A673 (cell line): Measurements from ENCODE around the gene BOLA3. TPM values are rescaled to one million over a fixed set of nuclear protein-coding genes. Genes with fewer than 3 reads are reported as not detected.

Experiments
- BruUV-seq: library from RNA; stranded (reverse); fragments of 400-500 nt; replicated peaks from 2 replicates; lab custom pipeline; 2021; lab: Mats Ljungman, UMichigan
- CTCF ChIA-PET: fragments of 300-600 bp; sonication (Branson Sonifier 250); formaldehyde crosslinking; loops from one replicate; lab custom pipeline; 2022; ENCODE audit warnings: antibody characterized with exemption; lab: Charles Lee
- POLR2A ChIA-PET: fragments of 300-600 bp; sonication (Branson Sonifier 250); formaldehyde crosslinking; loops from one replicate; lab custom pipeline; 2022; ENCODE audit warnings: antibody characterized with exemption; ENCODE audit not compliant: low non-redundant PET; lab: Charles Lee
- DNase-seq: peaks from one replicate; pipeline ENCODE4 v3.0.0-alpha.2; 2015; ENCODE audit warnings: low spot score
- H3K27ac ChIP-seq: fragments of 200-600 bp; sonication (generic); 2 replicates; pipeline ENCODE4 v1.5.1; 2016; ENCODE audit warnings: mixed run types, low read depth, mild to moderate bottlenecking, mixed read lengths, antibody characterized with exemption, low read length; ENCODE audit not compliant: poor library complexity, severe bottlenecking
- H3K27me3 ChIP-seq: fragments of 200-600 bp; sonication (generic); replicated peaks from 2 replicates; pipeline ENCODE4 v1.6.1; 2017; ENCODE audit warnings: mixed run types, low read depth, mild to moderate bottlenecking, mixed read lengths, antibody characterized with exemption, low read length; ENCODE audit not compliant: insufficient read depth, poor library complexity
- H3K36me3 ChIP-seq: fragments of 200-600 bp; sonication (generic); 2 replicates; pipeline ENCODE4 v1.6.1; 2016; ENCODE audit warnings: mixed run types, mild to moderate bottlenecking, mixed read lengths, antibody characterized with exemption, low read length; ENCODE audit not compliant: insufficient read depth, poor library complexity, severe bottlenecking
- H3K4me1 ChIP-seq: fragments of 200-600 bp; sonication (generic); 2 replicates; pipeline ENCODE4 v1.6.1; 2017; ENCODE audit warnings: mixed run types, mild to moderate bottlenecking, mixed read lengths, antibody characterized with exemption, low read length; ENCODE audit not compliant: insufficient read depth, poor library complexity, severe bottlenecking
- H3K4me3 ChIP-seq: fragments of 200-600 bp; sonication (generic); 2 replicates; pipeline ENCODE4 v1.5.1; 2016; ENCODE audit warnings: low read depth, mixed run types, mild to moderate bottlenecking, mixed read lengths, low read length; ENCODE audit not compliant: poor library complexity, severe bottlenecking
- H3K9me3 ChIP-seq: fragments of 200-600 bp; sonication (generic); 2 replicates; pipeline ENCODE4 v1.6.1; 2016; ENCODE audit warnings: mixed run types, low read depth, mild to moderate bottlenecking, mixed read lengths, antibody characterized with exemption, low read length; ENCODE audit not compliant: poor library complexity, severe bottlenecking
- EZH2 ChIP-seq: fragments of 200-600 bp; sonication (generic); IDR thresholded peaks from 2 replicates; pipeline ENCODE4 v1.6.1; 2017; ENCODE audit warnings: borderline replicate concordance, low read depth, mild to moderate bottlenecking, mixed read lengths, antibody characterized with exemption, low read length; ENCODE audit not compliant: poor library complexity, severe bottlenecking
- intact Hi-C: fragments of 100-400 bp; cut with micrococcal nuclease; formaldehyde crosslinking; loops from one replicate; pipeline ENCODE4 v1.10.0; 2022; ENCODE audit not compliant: unreplicated experiment
- total RNA-seq: library from RNA; stranded (reverse); gene quantifications from 2 replicates; pipeline ENCODE4 v1.2.3, GENCODE V29; 2021
- TF ChIP-seq, protein P1 (sequence below): fragments of 300-800, 200-600 bp; sonication (generic); conservative IDR thresholded peaks from 2 replicates; pipeline ENCODE4 v1.5.1; 2017; ENCODE audit warnings: low read depth, mild to moderate bottlenecking, antibody characterized with exemption, low read length, moderate library complexity, mixed read lengths

The BOLA3 gene
- total RNA-seq, 1 experiment from 2014 or later, result 55.9 TPM

DNA sequence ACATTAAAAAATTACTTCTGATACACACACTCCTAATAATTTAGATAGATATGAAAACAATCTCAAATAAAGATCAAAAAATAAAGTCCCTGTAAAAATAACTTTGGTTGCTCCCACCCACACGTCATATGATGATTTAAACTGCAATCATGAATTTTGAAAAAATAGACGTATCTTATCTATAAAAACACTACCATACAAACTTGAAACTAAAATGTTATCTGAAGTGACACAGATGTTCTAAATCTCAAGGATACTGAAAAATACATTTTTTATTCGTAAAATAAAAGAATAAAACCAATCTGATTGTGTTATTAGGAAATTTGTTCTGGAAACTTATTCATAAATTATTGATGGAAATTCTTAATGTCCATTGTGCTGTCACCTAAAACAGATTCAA lies 8.1 kb upstream of the BOLA3 start:
- Histone ChIP-seq H3K27ac (no peak overlapping the region), H3K27me3 (no peaks in the 10 kb centered on the region), H3K36me3 (peaks cover 76% of the 10 kb centered on the region), H3K4me1 (no peaks in the 10 kb centered on the region), H3K9me3 (no peaks in the 10 kb centered on the region), H3K4me3 (no peak overlapping the region)
- TF ChIP-seq, protein P1, sequence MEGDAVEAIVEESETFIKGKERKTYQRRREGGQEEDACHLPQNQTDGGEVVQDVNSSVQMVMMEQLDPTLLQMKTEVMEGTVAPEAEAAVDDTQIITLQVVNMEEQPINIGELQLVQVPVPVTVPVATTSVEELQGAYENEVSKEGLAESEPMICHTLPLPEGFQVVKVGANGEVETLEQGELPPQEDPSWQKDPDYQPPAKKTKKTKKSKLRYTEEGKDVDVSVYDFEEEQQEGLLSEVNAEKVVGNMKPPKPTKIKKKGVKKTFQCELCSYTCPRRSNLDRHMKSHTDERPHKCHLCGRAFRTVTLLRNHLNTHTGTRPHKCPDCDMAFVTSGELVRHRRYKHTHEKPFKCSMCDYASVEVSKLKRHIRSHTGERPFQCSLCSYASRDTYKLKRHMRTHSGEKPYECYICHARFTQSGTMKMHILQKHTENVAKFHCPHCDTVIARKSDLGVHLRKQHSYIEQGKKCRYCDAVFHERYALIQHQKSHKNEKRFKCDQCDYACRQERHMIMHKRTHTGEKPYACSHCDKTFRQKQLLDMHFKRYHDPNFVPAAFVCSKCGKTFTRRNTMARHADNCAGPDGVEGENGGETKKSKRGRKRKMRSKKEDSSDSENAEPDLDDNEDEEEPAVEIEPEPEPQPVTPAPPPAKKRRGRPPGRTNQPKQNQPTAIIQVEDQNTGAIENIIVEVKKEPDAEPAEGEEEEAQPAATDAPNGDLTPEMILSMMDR, result no peak
- no peak for TF ChIP-seq EZH2
- DNase-seq, result no peak
- CTCF ChIA-PET, result no interaction called here
- POLR2A ChIA-PET, result no interaction called here
- BruUV-seq, result no TSS peak
- intact Hi-C loops, result no loop called here

DNA sequence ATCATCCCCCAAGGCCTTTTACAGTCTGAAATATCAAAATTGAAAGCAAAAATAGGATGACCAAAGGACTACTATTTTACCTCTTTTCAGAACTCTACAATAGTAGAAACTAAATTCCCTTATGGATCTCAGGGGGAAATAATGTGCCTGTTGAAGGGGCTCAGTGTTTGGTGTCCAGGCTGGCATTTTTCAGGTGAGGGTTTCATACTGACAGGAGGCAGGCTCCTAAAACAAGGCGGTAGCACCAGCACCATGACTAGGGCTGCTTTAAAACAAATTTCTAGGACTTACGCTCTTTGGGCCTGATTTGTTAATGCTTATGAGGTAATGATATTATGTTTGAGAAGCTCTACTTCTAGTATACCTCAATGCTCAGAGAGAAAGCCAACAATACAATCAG lies 5.2 kb upstream of the BOLA3 start:
- CTCF ChIA-PET, result no interaction called here

GRCh38 chr2:74149570-74150319 lies 2.0 kb upstream of the BOLA3 start:
- TF ChIP-seq, protein P1, result no peak
- TF ChIP-seq EZH2, result no peak
- intact Hi-C loops, result no loop called here
- Histone ChIP-seq H3K36me3 (peaks cover 21% of the 10 kb centered on the region), H3K9me3 (no peaks in the 10 kb centered on the region), H3K4me1 (peaks cover 11% of the 10 kb centered on the region), H3K27me3 (no peaks in the 10 kb centered on the region), H3K4me3 (no peak overlapping the region), H3K27ac (no peak overlapping the region)
- no TSS peak for BruUV-seq
- no peak for DNase-seq
- ChIA-PET CTCF (interaction anchor here (0.6 to 1.1 kb wide), 3 partner anchors 11 to 38 kb away, joined by 4 to 6 read pairs (median 4); no protein-coding TSS in a partner anchor), POLR2A (interaction anchor here (0.6 kb wide), 2 partner anchors 50 to 473 kb away, joined by 4 to 6 read pairs; no protein-coding TSS in a partner anchor)

More for the DNA sequence above, 5.2 kb upstream of the BOLA3 start:
- H3K4me3 ChIP-seq, result no peak overlapping the region
- no peak for TF ChIP-seq EZH2
- TF ChIP-seq, protein P1, result no peak
- H3K36me3 ChIP-seq, result peaks cover 53% of the 10 kb centered on the region
- peaks cover 5% of the 10 kb centered on the region for H3K4me1 ChIP-seq
- POLR2A ChIA-PET, result no interaction called here
- H3K27ac ChIP-seq, result no peak overlapping the region
- no peaks in the 10 kb centered on the region for H3K27me3 ChIP-seq
- intact Hi-C loops, result no loop called here
- no peak for DNase-seq
- BruUV-seq, result no TSS peak
- no peaks in the 10 kb centered on the region for H3K9me3 ChIP-seq
